Activated naive CD8-positive, alpha-beta T cell treated with anti-CD3 and anti-CD28 coated beads for 36 hours (primary cell): ENCODE data around the gene CDC42EP3. TPM values are rescaled to one million over a fixed set of nuclear protein-coding genes. Genes with fewer than 3 reads are reported as not detected.

Source experiments
- DNase-seq: peaks from one replicate; pipeline ENCODE4 v3.0.0; 2021
- H3K27ac Mint-ChIP-seq: one replicate; pipeline ENCODE4 v1.8.0; 2022; ENCODE audit warnings: mild to moderate bottlenecking, moderate library complexity, mixed read lengths
- H3K27me3 Mint-ChIP-seq: one replicate; pipeline ENCODE4 v1.8.0; 2022; ENCODE audit warnings: mild to moderate bottlenecking, mixed read lengths
- H3K36me3 Mint-ChIP-seq: one replicate; pipeline ENCODE4 v1.8.0; 2021; ENCODE audit warnings: mild to moderate bottlenecking, mixed read lengths
- H3K4me1 Mint-ChIP-seq: one replicate; pipeline ENCODE4 v1.8.0; 2021; ENCODE audit warnings: mixed read lengths
- H3K4me3 Mint-ChIP-seq: one replicate; pipeline ENCODE4 v1.8.0; 2022; ENCODE audit warnings: mild to moderate bottlenecking, moderate library complexity, mixed read lengths
- H3K9me3 Mint-ChIP-seq: one replicate; pipeline ENCODE4 v1.8.0; 2022; ENCODE audit warnings: mixed read lengths
- total RNA-seq, 2 experiments: library from RNA; stranded (reverse); gene quantifications; one replicate each; pipeline ENCODE4 v1.2.3, GENCODE V29; 2021

Gene CDC42EP3
- total RNA-seq, 2 experiments from 2014 or later = 18.6 to 22.2 TPM

DNA sequence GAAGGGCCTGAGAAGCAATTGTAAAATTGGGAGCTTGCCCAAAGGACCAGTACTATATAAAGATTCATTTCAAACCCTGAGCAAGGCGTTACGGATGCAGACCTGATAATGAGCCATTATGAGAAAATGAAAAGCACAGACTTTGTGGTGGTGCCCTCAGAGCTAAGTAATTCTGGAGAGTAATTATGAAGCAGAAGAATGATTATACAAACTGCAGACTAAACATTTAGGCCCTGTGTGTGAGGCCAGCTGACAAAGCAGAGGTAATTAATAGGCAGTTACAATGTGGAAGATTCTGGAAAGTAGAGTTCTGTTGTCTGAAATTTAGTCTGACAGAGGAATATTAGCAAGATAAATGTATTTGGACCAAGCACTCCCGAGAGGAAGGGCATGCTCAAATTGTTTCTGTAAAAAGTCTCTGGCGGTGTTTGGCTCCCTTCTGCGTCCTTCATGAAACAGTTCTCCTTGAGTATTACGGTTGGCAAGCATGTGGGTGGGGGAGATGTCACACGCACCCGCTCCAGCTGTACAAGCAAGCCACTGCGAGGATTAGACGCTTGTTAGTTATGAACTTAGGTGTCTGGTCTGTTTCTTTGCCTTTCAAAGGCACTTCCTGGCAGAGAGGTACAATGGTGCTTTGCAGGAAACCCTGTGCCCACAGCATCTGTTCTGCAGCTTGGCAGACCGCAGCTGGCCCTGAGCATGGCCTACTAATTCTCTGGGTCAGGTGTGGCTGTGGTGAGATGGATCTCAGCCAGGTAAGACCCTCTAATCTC lies 45.5 kb downstream of the CDC42EP3 start:
- Mint-ChIP-seq H3K9me3 (no peaks in the 10 kb centered on the region), H3K27ac (peak overlapping the region; percentile 85), H3K4me1 (peaks cover 74% of the 10 kb centered on the region), H3K4me3 (peak overlapping the region; percentile 38), H3K27me3 (no peaks in the 10 kb centered on the region), H3K36me3 (peaks cover 10% of the 10 kb centered on the region)
- peak; percentile 49 for DNase-seq

DNA sequence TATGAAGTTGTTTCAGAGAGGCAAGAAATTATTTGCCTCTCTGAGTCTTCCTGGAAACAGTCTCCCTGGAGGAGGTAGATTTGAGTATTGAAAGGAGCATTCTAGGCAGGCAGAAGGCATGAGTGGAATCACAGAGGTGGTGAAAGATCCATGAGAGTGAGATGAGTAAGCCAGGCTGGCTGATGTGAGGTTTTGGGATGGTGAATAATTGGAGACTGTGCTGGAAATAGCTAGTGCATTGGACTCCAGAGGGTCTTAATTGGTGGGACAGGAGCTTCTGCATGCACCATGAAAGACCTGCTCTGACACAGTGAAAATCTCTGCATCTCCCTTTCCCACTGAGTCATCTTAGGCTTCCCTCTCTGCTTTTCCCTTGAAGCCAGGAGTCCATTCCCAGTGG lies 46.3 kb downstream of the CDC42EP3 start:
- Mint-ChIP-seq H3K36me3 (peaks cover 10% of the 10 kb centered on the region), H3K4me1 (peaks cover 68% of the 10 kb centered on the region), H3K4me3 (peak overlapping the region; percentile 16), H3K27me3 (no peaks in the 10 kb centered on the region), H3K9me3 (no peaks in the 10 kb centered on the region), H3K27ac (peak overlapping the region; percentile 82)
- DNase-seq = no peak

DNA sequence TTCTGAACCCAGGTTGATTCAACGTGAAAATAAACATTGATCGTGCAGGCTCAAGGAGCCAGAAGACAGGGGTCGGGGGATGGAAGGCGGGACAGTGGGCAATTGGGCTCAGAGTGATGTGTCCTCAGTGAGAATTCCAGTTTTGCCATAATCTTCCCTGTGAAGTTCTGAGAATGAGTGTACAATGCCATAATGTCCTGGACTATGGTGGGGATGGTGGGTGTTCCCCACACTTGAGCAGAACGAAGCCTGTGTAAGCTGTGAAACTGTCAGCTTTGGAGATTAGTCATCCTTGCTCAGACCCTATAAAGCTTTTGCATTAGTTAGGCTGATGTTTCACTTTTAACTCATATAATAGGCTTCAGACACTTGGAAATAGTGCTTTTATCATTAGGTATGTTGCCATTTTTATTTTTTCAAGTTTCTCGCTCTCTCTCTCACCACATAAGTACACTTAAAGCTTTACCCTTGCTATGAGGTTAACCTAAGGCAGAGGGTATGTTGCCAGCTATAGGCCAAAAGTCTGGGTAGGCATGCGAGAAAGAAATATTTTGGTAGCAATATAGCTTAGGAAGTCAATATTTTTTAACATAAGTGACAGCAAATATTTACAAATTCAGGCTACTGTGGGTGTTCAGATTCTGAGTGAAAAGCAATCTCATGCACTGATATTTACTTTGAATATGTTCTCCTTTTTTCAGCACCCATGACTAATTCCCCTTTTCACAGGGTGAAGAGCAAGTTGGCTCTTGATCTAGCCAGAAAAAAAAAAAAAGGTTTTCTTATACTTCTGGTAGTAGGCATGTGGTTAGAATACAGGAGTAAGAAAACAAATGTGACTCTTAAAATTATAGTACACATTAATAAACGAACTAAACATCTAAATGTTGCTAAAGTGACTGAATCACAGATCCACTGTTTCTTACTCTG lies 47.2 kb downstream of the CDC42EP3 start:
- Mint-ChIP-seq H3K27ac (peak overlapping the region; percentile 82), H3K27me3 (no peaks in the 10 kb centered on the region), H3K9me3 (no peaks in the 10 kb centered on the region), H3K4me1 (peaks cover 68% of the 10 kb centered on the region), H3K36me3 (peaks cover 3% of the 10 kb centered on the region), H3K4me3 (peak overlapping the region; percentile 58)
- DNase-seq = peak; percentile 44

DNA sequence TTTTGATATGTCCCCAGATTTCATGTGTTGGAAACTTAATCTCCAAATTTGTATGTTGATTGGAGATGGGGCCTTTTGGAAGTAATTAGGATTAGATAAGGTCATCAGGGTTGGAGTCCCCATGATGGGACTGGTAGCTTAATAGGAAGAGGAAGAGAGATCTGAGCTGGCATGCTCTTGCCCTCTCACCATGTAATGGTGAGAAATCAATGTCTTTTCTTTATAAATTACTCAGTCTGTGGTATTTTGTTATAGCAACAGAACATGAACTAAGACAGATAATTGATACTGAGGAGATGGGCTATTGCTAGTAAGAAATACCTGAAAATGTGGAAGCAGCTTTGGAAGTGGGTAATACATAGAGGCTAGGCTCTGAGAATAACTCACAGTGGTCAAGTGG lies 48.0 kb downstream of the CDC42EP3 start:
- H3K27ac Mint-ChIP-seq = peak overlapping the region; percentile 82
- H3K4me3 Mint-ChIP-seq = no peak overlapping the region
- H3K4me1 Mint-ChIP-seq = peaks cover 65% of the 10 kb centered on the region
- H3K9me3 Mint-ChIP-seq = no peaks in the 10 kb centered on the region
- DNase-seq = no peak
- H3K27me3 Mint-ChIP-seq = no peaks in the 10 kb centered on the region
- H3K36me3 Mint-ChIP-seq = peaks cover 3% of the 10 kb centered on the region

DNA sequence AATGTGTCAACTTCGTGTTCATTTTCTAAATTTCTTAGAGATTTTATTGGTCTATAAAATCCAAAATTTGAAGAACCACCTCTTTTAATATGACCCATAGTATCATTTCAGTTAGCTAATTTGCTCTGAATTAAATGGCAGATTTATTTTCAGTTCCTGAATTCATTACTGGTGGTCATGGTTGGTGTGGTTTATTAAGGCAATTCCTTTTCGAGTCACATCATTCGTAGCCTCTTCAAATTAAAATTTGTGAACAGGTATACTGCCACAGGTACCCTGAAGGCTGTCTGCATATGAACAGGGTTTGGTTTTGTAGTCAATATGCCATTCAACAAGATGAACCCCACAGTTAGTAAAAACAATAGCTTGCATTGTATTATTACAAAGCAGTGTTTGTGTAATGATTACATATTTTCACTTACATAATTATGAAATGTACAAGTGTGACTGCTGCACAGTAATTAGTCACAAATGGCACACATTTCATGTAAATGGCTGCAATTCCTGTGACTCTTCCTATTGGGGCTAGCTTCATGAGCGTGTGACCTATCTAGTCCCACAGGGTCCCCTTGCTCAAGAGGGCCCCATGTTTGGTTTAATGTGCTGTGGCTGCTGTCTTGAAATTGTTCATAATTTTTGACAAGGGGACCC lies 48.9 kb downstream of the CDC42EP3 start:
- H3K4me3 Mint-ChIP-seq = no peak overlapping the region
- peaks cover 60% of the 10 kb centered on the region for H3K4me1 Mint-ChIP-seq
- H3K27ac Mint-ChIP-seq = no peak overlapping the region
- no peaks in the 10 kb centered on the region for H3K9me3 Mint-ChIP-seq
- DNase-seq = no peak
- peaks cover 3% of the 10 kb centered on the region for H3K36me3 Mint-ChIP-seq
- H3K27me3 Mint-ChIP-seq = no peaks in the 10 kb centered on the region

DNA sequence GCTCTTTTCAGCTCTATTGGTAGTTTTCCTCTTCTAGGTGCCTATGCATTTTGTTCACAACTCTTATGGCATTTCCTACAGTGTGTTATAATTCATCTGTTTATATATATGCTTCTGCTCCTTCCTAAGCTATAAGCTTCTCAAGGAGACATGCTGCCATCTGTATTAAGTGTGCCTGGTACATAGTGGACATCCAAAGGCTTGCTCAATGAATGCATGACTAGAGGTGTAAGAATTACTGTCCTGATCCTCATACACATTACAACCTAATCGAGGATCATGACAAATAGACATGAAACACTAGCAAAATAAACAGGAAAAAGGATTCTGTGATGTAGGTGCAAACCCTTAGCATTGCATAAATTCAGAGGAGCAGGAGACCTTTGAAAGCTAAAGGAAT lies 50.2 kb downstream of the CDC42EP3 start:
- no peak for DNase-seq
- Mint-ChIP-seq H3K9me3 (no peaks in the 10 kb centered on the region), H3K4me1 (peaks cover 58% of the 10 kb centered on the region), H3K27me3 (no peaks in the 10 kb centered on the region), H3K27ac (no peak overlapping the region), H3K4me3 (no peak overlapping the region), H3K36me3 (peaks cover 3% of the 10 kb centered on the region)

DNA sequence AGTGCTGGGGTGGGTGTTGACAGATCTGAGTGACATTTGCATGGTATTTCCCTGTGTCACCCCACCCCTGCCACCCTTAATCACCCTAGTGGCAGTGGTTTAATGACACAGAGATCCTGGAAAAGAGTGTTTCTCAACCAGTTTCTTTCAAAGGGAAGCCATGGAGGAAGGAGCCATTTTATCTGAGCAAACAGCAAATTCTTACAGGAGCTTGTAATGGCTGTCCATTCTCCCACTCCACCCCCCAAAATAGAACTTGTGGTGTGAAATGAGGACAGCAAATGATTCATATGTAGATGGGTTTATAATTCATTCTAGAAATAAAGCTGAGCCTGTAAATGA lies 51.5 kb downstream of the CDC42EP3 start:
- H3K4me1 Mint-ChIP-seq = peaks cover 58% of the 10 kb centered on the region
- H3K9me3 Mint-ChIP-seq = no peaks in the 10 kb centered on the region
- H3K36me3 Mint-ChIP-seq = peaks cover 3% of the 10 kb centered on the region
- H3K27me3 Mint-ChIP-seq = no peaks in the 10 kb centered on the region
- no peak for DNase-seq
- H3K4me3 Mint-ChIP-seq = no peak overlapping the region
- H3K27ac Mint-ChIP-seq = no peak overlapping the region

DNA sequence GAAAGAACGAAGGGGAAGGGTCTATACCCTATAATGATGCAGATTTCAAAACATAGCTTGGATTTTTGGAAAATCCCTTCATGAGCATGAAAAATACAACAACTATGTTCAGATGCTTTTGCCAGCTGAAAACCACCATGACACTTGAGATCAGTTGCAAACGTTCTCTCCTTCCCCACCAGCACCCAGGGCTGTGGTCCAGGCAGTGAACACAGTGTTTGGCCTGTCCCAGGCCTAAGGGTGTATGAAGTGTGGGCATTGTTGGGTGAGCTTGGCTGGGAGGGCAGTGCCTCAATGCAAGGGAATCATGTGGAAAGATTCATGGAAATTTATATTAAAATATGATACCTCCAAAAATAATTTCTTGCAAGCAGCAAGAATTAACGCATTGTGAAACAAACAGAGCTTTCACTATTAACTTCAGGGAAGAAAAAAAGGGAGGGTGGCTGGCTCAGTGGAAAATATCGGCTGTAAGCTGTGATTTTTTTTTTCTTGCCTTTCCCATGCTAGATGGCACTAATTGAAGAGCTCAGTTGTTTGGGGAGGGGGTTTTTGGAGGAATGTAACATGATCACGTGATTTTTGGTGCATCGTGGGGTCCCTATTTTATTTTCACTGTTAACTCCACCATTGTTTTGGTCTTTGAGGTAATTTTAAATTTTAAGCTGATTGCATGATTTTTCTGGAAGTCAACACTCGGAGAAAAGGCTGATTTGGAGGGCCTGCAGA lies 52.0 kb downstream of the CDC42EP3 start:
- no peaks in the 10 kb centered on the region for H3K9me3 Mint-ChIP-seq
- no peak for DNase-seq
- peaks cover 55% of the 10 kb centered on the region for H3K4me1 Mint-ChIP-seq
- H3K4me3 Mint-ChIP-seq = no peak overlapping the region
- H3K27me3 Mint-ChIP-seq = no peaks in the 10 kb centered on the region
- peaks cover 3% of the 10 kb centered on the region for H3K36me3 Mint-ChIP-seq
- no peak overlapping the region for H3K27ac Mint-ChIP-seq

DNA sequence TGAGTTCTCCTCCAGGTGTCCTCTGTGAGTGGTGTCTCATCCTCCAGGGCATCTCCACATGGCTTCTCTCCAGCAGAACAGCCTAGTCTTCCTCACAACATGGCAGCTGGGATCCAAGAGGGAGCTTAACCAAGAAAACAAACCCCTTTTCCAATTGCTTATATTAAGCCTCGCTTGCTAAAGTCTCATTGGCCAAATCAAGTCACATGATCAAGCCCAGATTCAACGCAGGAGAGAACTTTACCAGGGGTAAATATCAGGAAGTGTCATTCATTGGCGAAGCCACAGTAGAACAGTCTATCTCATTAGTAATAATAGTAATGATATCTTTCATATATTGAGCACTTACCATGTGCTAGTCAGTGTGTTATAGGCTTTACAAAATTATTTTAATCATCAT lies 53.1 kb downstream of the CDC42EP3 start:
- Mint-ChIP-seq H3K4me1 (peaks cover 47% of the 10 kb centered on the region), H3K9me3 (no peaks in the 10 kb centered on the region), H3K4me3 (no peak overlapping the region)

DNA sequence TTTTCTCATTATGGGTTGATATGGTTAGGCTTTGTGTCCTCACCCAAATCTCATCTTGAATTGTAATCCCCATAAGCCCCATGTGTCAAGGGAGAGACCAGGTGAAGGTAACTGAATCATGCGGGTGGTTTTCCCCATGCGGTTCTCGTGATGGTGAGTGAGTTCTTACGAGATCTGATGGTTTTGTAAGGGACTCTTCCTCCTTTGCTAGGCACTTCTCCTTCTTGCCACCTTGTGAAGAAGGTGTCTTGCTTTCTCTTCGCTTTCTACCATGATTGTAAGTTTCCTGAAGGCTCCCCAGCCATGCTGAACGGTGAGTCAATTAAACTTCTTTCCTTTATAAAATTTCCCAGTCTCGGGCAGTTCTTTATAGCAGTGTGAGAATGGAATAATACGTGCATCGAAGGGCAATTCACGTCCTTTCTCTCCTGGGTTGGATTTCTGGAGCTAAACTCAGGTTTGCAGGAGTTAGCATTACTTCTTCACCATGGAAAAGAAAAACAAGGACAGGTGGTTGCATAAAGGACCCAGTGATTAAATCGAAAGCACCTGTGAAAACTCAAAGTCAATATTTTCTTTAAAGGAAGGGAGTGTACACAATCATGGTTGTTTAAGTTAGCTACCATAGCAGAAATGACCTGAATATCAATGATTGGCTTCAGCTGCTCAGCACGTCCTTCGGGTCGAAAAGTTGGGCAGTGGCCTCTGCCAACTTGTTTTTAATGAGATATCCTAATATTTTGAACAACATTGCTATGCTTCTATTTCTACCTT lies 54.1 kb downstream of the CDC42EP3 start:
- H3K27ac Mint-ChIP-seq = no peak overlapping the region
- H3K4me3 Mint-ChIP-seq = no peak overlapping the region
- no peaks in the 10 kb centered on the region for H3K27me3 Mint-ChIP-seq
- peaks cover 41% of the 10 kb centered on the region for H3K4me1 Mint-ChIP-seq
- no peak for DNase-seq
- H3K36me3 Mint-ChIP-seq = no peaks in the 10 kb centered on the region
- H3K9me3 Mint-ChIP-seq = no peaks in the 10 kb centered on the region

More for the DNA sequence above, 53.1 kb downstream of the CDC42EP3 start:
- DNase-seq = no peak
- Mint-ChIP-seq H3K36me3 (no peaks in the 10 kb centered on the region), H3K27me3 (no peaks in the 10 kb centered on the region), H3K27ac (no peak overlapping the region)

DNA sequence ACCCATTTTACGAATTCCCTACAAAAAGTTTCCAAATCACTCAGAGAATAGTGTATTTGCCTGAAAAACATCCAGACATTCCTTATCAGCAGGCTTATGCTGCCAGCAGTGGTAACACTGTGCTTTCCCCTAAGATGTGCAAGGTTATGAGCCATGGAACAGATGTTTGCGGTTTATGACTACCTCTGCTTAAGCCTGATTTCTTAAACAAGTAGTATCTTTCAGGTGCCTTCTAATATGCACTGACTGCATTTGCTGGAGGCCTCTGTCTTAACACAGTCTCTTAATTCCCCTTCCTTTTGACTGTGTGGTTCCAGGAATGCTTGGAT lies 54.8 kb downstream of the CDC42EP3 start:
- no peak overlapping the region for H3K4me3 Mint-ChIP-seq
- no peaks in the 10 kb centered on the region for H3K27me3 Mint-ChIP-seq
- peaks cover 40% of the 10 kb centered on the region for H3K4me1 Mint-ChIP-seq
- H3K27ac Mint-ChIP-seq = no peak overlapping the region
- no peaks in the 10 kb centered on the region for H3K36me3 Mint-ChIP-seq
- DNase-seq = no peak
- H3K9me3 Mint-ChIP-seq = no peaks in the 10 kb centered on the region

DNA sequence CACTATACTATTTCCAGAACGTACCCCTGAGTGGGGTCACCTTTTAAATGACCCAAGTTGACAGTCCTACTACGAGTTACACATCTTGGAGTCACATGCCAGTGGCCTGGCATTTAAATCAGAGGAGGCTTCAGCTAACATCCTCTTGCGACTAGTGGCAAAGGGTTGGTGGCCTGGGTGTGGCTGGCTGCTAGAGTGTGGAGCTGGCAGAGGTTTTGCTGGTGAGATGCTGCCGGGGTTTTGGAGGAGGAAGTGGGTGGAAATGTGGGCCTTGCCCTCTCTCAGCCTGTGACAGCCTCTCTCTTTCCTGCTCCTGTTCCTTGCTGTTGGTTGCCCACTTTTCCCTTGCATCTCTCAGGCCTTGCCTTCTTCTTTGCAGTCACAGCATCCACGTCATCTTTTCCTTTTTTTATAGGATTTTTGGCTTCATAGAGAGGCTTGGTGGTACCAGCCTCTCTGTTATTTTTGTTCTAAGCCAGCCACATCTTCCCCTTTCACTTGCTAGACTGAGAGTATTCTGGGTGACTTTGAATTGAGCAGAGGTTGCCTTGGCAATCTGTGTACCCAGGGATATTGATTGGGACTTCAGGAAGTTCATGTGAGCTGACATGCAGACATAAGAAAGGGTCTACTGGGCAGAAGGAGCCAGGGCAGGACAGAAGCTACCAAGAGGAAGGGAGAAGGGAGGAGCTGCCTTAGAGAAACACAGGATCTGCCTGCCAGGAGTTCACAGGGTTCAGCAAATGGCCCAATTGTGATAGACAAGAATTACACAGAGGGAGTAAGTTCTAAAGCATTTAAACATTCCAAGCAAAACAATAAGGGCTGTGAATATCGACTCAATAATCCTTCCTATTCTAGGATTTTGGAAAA lies 55.4 kb downstream of the CDC42EP3 start:
- peaks cover 37% of the 10 kb centered on the region for H3K4me1 Mint-ChIP-seq

DNA sequence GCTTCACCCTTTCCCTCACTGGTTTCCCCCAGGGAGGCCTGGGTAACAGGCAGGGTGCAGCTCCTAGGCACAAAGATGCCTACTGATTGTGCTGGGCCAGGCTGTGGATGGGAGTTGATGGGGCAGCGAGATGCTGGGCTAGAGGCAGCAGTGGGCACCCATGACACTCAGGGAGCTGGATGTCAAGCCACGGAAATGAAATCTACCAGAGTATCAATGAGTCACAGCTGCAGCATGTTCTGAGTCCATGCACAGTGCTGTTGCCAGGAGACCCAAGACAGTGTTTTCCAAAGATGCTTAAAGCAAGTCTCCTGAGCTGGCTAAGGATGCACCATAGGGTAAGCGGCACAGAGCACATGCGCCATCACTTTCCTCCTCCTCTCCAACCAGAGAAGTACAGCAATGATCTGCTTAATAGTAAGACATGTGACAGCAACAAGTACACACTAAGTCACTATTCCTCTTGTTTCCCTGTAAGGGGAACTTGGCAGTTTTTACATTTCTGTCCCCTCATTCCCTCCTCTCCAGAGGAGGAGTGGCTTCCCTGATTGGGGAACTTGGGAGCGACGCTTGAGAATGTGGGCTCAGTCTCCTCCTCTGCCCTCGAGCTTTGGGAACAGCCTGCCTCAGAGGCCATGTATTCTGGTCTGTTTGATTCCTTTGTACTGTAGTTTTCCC lies 57.2 kb downstream of the CDC42EP3 start:
- Mint-ChIP-seq H3K9me3 (no peaks in the 10 kb centered on the region), H3K27ac (no peak overlapping the region), H3K4me1 (peaks cover 29% of the 10 kb centered on the region), H3K4me3 (no peak overlapping the region), H3K27me3 (no peaks in the 10 kb centered on the region), H3K36me3 (no peaks in the 10 kb centered on the region)
- no peak for DNase-seq

More for the DNA sequence above, 55.4 kb downstream of the CDC42EP3 start:
- DNase-seq = peak; percentile 30
- Mint-ChIP-seq H3K27me3 (no peaks in the 10 kb centered on the region), H3K4me3 (no peak overlapping the region), H3K27ac (peak overlapping the region; percentile 38), H3K9me3 (no peaks in the 10 kb centered on the region), H3K36me3 (no peaks in the 10 kb centered on the region)
